HG02763 (cell line): ENCODE data around the gene USP47.
A peak's percentile ranks its signal among the peaks of the same experiment; 100 is the strongest.

Experiments
- ATAC-seq: cut with Tn5 transposase; IDR thresholded peaks from one replicate; pipeline ENCODE4 v1.9.1; 2021; ENCODE audit warnings: mild to moderate bottlenecking, moderate library complexity; ENCODE audit not compliant: unreplicated experiment

Gene USP47

DNA sequence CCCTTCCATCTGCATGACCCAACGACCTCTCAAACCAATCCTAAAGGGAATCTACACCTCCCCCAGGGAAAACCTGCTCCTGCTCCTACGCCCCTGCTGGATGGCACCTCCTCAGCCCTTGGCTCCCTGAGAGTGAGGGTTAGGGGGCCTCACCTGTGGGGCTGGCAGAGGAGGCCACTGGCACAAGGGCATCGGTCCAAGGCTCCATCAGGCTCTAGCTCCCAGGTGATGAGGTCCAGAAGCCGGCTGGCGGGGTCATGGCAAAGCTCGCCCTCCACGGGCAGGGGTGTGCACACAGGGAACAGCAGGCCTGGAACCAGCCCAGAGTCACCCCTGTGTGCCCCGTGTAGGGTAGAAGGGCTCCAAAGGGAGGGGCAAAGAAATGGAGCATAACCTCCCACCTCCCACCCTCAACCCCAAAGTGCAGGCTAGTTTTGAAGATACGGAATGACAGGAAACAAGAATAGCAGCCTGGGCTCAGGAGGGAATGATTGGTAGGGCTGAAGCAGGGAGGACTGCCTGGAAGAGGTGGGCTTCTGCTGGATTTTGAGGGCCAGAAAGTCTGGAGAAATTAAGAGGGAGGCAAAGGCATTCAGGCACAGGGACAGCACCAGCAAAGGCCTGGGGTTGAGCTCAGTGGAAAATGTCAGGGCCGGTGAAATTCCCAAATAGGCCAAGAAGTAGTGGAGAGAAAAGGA, 124.0 kb downstream of the USP47 start:
- no peak for ATAC-seq

- no peak for ATAC-seq
These were observed 124.6 kb downstream of the USP47 start for GRCh38 chr11:11966354-11966741.

DNA sequence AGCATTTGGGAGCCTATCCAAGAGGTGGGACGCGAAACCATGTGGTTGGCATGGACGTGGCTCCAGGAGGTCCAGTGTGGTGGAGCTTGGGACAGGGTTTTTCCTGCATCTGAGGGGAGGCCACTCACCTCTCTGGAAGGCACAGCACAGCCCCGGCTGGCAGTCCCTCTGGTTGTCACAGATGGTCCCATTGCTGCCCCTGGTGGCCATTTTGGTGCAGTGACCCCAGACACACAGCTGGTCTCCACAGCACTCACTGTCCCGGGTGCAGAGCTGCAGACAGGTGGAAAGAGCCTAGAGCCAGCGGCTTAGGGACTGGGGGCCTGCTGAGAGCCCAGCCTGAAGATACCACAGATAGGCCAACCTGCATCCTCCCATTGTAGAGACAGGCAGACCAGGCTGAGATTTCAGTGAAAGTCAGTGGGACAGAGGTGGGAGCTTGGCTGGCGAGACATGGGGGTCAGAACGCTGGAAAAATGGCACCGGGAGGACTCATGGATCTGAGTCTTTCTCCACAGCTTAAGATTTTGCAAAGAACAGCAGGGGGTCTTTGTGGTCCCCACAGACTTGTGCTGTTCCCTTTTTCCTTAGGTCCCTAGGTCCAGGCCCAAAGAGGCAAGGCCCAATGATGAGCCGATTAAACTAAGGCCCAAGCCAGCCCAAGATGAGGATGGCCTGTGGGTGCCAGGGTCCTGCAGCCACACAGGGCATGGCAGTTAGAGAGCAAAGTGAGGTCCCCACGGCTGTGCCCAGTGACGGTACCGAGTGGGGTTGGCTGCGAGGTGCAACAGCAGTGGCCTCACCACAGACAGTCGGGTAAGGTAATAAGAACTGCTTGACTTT, 125.3 kb downstream of the USP47 start:
- ATAC-seq = peak; percentile 72

- no peak for ATAC-seq
These were observed 126.1 kb downstream of the USP47 start for GRCh38 chr11:11967669-11968510.

DNA sequence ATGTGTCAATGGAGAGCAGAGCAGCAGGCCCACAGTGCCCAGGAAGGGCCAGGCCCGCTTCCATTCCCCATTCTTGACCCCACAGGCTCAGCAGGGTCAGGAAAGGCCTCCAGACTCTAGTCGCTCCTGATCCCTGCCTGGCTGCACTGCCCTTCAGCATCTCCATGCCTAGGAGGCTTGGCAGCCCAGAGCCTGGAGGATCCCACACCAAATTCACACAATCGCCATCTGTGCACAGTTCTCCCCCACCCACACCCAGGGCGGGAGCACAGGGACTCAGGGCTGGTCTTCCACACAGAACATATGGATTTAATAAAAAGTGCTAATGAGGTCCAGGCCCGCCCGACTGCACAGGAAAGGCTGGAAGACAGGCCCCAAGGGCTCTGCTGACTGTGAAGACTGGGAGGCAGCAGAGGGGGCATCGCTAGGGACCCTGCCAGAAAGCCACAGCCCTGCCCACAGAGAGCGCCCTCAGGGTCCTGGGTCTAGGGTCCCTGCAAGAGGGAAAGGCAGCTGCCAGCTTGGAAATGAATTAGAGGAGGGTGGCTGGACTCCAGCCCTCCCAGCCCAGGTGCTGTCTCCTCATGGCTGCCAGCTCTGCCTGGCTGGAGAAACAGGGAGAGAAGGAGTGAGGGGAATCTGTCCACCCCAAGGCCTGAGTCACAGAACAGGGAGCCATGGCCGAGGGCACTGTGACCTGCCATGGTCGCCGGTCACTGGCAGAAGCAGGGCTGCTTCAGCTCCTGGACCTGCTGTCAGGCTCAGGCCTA, 126.9 kb downstream of the USP47 start:
- no peak for ATAC-seq

DNA sequence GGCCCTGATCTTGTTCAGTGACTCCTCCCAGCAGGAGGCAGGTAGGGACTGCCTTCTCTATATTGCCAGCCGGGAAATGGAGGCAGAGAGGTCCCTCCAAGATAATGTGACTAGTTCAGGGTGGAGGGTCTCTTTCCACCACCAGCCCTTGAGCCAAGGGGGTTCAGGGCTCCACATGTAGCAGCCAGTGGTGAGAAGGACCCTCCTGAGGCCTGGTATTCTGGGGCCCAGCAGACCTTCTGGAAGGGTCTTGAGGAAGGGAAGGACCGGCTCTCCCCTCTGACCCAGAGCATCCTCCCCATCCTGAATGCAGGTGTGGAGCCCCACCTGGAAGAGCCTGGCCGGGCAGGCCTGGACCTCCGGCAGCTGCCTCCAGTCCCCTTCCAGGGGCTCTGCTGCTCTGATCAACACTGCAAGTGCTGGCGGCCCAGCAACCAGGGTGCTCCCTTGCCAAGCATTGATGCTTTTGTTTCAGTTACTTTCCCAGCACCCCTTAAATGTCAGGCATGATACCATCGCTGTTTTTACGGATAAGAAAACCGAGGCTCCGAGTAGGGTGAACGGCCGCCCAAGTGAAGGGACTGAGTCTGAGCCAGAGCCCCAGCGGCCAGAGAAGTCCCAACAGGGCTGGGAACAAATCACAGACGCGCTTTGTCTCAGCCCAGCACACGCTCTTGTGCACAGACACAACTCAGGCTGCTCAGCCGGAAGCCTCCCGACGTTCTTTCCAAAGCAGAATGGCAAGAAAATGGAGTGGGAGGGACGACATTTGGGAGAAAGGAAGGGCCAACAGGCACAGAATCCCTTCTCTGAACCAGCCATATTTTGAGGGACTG, 127.8 kb downstream of the USP47 start:
- no peak for ATAC-seq

DNA sequence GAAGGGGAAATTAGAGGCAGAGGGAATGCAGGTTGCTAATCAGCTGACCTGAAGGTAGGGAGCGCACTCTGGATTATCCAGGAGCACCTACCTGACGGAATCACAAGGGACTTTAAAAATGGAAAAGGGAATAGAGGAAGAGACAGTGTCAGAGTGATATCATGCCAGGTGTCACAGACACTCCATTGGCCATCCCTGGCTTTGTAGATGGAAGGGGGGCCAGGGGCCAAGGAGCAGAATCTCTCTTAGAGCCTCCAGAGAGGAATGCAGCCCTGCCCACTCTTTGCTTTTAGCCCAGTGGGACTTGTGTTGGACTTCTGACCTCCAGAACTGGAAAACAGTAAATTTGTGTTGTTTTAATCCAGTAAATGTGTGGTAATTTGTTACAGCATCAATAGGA, 128.8 kb downstream of the USP47 start:
- ATAC-seq = no peak

DNA sequence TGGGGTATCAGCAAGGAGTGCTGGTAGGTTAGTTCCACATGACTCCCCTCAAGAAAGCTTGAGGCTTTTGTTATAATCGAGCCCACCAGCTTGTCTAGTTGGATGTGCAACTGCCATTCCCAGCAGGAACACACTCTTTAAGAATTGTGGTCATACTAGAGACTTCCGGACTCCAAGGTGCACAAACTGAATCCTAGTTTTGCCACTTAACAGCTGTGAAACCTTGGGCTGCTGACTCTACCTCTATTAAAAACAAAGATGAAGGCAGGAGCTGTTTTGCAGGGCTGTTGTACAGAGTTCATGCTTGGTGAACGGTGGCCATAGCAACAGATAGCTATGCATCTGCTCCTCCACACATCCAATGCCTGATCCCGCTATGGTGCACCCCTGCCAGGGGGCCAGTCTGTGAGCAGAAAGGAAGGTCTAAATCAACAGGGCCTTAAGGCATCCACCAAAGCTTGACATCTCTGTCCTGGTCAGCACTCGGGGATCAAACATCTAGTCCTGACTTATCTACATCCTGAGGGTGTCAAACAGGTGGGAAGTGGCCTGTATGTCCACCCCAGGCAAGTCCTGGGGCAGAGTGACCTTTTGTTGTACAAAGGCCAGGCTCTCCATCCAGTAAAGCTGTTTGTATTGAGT, 130.3 kb downstream of the USP47 start:
- ATAC-seq = no peak

DNA sequence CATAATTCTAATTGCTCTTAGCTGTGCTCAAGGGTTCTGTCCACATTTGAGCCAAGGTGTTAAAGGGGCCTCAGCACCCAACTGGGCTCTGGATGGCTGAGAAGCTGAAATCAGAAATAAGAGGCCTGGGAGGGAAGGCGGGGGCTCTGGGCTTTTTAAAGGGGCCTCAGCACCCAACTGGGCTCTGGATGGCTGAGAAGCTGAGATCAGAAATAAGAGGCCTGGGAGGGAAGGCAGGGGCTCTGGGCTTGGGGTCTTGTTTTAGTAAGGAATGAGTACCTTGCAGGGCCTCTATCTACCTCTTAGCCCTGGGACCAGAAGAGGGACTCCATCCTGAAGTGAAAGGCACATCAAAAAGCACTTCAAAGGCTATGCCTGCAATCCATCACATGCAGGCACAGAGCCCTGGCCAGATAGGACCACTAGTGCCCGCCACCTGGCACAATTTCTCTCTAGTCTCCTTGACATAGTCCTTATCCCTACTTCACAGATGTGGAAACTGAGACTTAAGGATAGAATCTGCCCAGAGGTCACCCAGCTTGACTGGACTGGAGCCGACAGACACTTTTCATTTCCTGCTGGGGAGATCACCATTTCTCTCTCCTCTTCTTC, 131.1 kb downstream of the USP47 start:
- no peak for ATAC-seq

DNA sequence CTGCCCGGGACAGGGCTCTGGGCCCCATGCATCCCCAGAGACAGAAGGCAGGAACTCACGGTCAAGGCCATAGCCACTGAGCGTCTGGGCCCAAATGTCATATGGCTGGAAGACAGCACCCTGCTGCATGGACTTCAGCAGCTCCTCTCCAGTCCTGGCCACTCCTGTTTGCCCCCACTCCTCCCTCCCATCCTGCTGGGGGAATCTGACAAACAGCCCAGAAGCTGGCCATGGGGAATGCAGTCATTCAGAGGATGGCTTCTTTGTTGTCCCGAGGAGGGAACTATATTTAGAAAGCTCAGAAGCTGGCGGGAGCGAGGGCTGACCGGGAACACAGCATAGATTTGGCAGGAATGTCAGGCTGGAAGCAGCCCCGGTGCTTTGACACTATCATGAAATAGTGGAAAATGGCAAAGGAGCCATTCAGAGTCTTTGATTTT, 131.6 kb downstream of the USP47 start:
- no peak for ATAC-seq

GRCh38 chr11:11973866-11974265, 132.1 kb downstream of the USP47 start:
- ATAC-seq = no peak

DNA sequence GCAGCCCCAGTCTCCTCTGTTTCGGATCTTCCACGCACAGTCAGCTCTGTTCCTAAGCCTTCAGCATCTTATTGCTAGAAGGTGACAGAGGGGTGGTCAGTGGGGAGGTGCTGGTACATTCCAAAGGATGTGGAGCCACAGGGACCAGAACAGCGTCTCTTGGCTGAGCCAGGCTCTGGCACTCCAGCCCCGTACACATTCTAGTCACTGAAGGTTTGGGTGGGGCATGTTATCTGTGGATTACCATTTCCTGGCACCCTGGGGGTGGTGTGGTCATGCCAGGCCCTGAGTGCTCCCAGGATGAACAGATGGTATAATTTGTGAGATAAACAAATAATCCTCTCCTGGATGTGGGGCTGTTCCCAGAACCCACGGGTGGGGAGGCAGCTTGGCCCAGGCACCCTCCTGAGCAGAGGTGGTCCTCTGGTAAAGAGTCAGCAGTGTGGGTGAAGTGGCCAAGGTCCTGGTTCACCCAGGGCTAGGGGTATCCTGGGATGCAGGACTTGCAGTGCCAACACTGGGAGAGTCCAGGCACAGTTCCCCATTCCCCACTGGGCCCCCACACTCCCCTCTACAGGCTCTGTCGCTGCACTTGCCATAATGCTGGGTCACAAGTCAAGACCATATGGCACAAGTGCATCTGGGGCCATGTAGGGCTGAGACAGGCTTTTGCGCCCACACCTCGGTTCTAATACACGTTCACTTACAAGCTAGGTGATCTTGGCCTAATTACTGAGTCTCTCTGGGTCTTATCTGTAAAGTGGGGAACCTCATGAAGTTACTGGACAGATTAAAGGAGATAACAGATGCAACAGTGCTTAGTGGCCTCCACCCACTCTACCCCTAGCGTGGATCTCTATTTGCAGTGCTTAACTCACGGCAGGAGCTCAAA, 133.7 kb downstream of the USP47 start:
- no peak for ATAC-seq

- no peak for ATAC-seq
These were observed 134.8 kb downstream of the USP47 start for GRCh38 chr11:11976481-11977127.

DNA sequence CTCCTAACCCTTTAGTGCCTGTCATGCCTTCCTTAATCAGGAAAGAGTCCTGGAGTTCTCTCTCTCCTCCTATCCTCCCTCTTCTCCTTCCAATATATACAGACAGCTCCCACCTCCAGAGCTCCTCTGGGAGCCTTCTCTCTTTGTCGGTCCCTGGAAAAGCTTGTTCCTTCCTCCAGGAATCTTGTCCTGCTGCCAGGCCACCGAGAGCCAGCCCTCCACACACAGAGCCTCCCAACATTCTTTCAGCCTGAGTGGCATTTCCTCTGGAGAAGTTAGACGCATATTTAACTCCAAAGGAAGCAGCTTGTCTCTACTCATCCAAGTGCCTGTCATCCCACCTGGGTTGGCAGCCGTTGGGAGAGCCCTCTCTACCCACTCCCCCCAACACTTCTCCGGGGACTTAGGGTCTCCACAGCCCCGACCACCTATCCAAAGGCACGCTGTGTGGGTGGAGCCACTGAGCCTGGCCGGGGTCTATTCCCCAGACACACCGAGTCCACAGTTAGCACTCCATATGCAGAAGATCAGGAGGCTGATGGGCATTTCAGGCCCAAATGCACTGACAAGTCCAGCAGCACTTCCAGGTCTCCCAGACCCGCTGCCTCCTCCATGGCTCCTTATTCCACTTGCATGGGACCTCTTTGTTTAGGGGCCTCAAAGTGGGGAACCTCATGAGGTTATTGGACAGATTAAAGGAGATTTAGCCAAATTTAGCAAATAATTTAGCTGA, 135.6 kb downstream of the USP47 start:
- no peak for ATAC-seq

GRCh38 chr11:11978098-11978637, 136.4 kb downstream of the USP47 start:
- no peak for ATAC-seq

DNA sequence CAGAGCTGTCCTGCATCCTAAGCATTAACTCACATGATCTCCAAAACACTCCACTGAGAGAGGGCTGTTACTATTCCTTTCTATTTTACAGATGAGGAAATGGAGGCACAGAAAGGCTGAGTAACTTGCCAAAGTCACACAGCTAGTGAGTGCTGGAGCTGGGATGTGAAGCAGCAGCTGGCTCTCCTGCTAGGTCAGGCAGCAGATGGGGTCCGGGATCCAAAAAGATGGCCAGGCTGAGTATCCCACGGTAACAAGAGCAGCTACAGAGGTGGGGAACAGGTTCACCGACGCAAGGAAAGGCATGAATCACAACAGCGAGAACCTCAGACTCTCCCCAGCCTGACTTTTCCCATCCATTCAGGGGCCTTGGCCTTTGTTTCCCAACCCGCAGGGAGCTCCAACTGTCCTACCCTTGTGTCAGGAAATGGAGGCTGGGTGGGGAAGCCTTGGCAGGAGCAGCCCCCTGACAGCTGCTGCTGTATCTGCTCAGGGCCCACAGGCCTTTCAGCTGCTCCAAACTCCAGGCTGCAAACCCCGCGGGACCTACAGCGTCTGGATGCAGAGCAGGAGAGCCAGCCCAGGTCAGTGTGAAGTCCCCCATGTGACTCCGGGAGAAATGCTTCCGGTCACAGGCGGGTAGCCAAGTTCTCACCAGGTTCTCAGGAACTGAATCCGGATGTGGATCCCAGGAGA, 137.2 kb downstream of the USP47 start:
- no peak for ATAC-seq
